T-helper 1 cell treated with Interleukin-12 subunit alpha and Interleukin-12 subunit beta and Interleukin-4 antibody, amounts not matched to agents 30 ng/mL and 1 ng/mL, for 36 hours (primary cell): ENCODE measurements around the gene WIPF2. TPM values are rescaled to one million over a fixed set of nuclear protein-coding genes. Genes with fewer than 3 reads are reported as not detected.
"Not testable (repeated sequence)": the region's sequence is repeated elsewhere in the genome, so short reads cannot be mapped to it uniquely, and the experiment has no call there.

Experiments
- intact Hi-C: fragments of 100-400 bp; cut with micrococcal nuclease; formaldehyde crosslinking; loops from one replicate; pipeline ENCODE4 v1.15.1; 2024
- total RNA-seq: library from RNA; stranded (reverse); gene quantifications from 2 replicates; pipeline ENCODE4 v1.2.3, GENCODE V29; 2022

The WIPF2 gene
- total RNA-seq, 1 donor from 2014 or later, result 29.1 TPM

DNA sequence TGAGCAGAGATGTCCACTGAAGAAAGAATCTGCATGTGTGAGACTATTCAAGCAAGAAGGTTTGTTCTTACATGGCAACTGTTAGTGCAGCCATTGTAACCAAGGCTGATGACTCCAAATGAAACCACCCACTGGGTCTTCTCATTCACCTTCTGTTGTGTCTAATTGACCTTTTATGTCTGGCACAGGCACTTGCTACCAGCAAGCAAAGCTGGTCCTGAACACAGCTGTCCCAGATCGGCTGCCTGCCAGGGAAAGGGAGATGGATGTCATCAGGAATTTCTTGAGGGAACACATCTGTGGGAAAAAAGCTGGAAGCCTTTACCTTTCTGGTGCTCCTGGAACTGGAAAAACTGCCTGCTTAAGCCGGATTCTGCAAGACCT is 72.2 kb downstream of the WIPF2 start:
- intact Hi-C loops, result no loop called here

DNA sequence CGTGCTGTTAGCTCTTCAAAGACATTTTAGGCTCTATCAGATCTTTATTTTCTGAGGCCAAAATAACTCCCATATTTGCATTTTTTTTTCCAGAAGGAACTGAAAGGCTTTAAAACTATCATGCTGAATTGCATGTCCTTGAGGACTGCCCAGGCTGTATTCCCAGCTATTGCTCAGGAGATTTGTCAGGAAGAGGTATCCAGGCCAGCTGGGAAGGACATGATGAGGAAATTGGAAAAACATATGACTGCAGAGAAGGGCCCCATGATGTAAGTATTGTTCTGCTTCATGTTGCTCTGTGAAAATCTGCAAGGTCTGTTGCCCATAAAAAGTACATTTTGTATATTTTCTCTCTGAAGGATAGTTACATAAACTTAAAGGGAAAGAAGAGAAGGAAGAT is 74.3 kb downstream of the WIPF2 start:
- intact Hi-C loops, result no loop called here

- intact Hi-C loops, result no loop called here
Observed at GRCh38 chr17:40295488-40296436, 76.7 kb downstream of the WIPF2 start.

GRCh38 chr17:40297511-40297910 is 78.4 kb downstream of the WIPF2 start:
- intact Hi-C loops, result no loop called here

- intact Hi-C loops, result no loop called here
Observed at GRCh38 chr17:40298726-40299125, 79.6 kb downstream of the WIPF2 start.

DNA sequence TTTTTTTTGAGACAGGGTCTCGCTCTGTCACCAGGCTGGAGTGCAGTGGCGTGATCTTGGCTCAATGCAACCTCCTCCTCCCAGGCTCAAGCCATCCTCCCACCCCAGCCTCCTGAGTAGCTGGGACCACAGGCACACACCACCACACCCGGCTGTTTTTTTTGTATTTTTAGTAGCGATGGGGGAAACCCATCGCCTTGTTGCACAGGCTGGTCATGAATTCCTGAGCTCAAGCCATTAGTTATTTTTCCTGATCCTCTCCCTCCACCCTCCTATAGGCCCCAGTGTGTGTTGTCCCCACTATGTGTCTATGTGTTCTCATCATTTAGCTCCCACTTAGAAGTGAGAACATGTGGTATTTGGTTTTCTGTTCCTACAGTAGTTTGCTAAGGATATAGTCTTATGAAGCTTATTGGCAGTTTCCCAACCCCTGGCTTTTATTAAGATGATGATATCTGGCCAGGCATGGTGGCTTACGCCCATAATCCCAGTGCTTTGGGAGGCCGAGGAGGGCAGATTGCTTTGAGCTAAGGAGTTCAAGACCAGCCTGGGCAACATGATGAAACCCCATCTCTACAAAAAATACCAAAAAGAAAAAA is 80.2 kb downstream of the WIPF2 start:
- intact Hi-C loops, result not testable (repeated sequence)

DNA sequence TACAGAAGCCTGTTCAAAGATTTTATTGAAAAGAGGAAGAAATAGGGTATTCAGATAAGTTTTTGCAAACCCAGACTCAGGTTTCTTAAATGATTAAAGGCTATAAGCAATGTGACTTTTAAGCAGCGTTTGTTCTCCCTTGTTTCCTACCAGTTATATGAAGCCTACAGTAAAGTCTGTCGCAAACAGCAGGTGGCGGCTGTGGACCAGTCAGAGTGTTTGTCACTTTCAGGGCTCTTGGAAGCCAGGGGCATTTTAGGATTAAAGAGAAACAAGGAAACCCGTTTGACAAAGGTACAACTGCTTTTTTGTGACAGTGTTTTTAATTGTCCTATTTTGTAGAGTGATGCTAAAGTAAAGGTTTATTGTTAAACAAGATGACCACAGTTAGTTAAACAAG is 82.2 kb downstream of the WIPF2 start:
- intact Hi-C loops, result loop anchor here (5.0 kb wide), 1 partner anchor 231 kb away; no protein-coding TSS in a partner anchor

DNA sequence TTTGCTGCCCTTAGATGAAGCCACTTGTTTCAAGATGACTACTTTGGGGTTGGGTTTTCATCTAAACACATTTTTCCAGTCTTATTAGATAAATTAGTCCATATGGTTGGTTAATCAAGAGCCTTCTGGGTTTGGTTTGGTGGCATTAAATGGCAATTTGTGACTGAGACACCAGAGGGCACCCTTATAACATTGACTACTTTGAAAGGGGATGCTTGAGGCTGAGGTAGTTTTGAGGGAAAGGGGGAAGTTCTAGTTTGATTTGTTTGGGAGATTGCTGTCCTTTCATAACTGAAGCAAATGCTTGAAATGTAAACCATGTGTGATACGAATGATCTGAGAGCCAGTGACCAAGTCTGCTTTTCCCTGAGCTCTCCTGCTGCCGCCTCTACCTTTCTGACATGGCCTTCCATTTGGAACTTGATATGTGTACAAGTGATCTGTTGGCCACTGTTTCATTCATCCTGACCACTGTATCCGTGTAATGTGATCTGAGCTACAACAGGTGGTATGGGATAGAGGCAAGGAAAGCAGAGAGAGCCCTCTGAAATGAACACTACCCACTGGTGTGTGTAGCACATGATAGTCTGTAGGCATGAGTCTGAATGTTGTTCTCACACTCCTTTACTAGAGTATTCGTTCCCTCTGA is 84.0 kb downstream of the WIPF2 start:
- intact Hi-C loops, result loop anchor here (1.0 to 5.0 kb wide), 4 partner anchors 15 to 229 kb away; no protein-coding TSS in a partner anchor

DNA sequence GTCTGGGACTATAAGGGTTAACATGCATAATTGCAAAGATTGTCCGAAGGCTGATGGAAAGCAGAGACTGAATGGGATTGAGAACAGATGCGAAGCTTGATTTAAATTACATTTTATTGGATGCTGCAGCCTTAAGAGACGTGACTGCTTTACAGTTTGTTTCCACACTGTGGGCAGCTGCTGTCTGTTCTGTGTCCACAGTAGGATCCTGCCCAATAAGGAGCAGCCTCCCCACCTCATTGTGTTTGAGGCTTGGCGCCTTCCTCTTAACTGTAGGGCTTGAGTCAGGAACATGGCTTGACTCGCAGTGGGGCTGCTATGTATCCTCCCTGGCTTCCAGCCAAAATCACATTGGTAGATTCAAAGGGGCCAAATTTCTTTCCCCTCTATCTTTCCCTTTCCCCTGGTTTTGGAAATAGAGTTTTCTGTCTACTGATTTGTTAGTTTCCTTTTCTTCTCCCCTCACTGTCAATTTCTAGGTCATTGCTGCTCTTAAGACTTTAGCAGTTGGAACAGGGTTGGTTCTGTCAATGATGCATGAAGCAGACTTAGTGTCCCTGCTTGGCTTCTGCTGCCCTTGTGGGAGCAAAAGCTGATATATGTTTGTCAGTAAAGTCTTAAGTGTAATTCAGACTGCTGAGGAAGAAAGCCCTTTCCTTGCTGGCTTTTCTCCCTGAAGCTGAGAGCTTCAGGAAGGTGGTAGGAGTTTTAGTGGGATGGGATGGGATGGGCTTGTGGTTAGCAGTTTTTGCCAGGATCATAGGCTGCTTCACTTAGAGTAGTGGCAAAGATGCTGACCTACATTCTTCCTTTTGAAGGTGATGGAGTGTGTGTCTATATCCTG is 84.8 kb downstream of the WIPF2 start:
- intact Hi-C loops, result loop anchor here (1.0 to 5.0 kb wide), 4 partner anchors 14 to 228 kb away; no protein-coding TSS in a partner anchor

DNA sequence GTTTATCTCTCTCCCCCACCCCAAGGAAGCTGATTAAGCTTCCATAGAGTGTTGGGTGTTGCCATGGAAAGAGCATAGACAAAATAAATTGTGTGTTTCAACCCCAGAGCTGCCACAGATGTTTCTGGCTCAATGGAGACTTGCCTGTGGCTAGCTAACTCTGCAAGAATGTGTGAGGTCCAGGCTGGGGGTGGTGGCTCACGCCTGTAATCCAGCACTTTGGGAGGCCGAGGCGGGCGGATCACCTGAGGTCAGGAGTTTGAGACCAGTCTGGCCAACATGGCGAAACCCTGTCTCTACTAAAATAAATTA is 85.4 kb downstream of the WIPF2 start:
- intact Hi-C loops, result loop anchor here (5.0 kb wide), 1 partner anchor 228 kb away; no protein-coding TSS in a partner anchor

GRCh38 chr17:40304866-40305265 is 85.8 kb downstream of the WIPF2 start:
- intact Hi-C loops, result loop anchor here (5.0 kb wide), 1 partner anchor 227 kb away; no protein-coding TSS in a partner anchor

DNA sequence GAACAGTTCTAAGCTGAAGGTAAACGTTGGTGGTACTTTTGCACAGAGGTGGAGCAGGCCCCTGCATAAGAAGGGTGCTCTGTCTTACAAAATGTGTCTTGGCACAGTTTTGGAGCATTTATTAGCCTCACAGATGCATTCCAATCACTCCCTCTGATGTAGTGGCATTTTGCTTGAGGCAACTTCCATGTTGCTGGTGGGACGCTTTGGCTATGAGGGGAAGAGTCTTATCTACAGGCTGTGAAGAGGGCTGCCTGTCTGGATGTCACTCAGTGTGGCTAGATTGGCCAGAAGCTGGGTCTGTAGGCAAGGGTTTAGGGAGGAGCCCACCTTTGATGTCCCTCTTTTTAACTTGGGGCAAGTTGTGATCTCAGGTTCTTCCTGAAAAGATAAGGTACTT is 87.3 kb downstream of the WIPF2 start:
- intact Hi-C loops, result no loop called here

GRCh38 chr17:40307001-40307730 is 88.1 kb downstream of the WIPF2 start:
- intact Hi-C loops, result no loop called here

- intact Hi-C loops, result loop anchor here (1.0 kb wide), 1 partner anchor 11 kb away; no protein-coding TSS in a partner anchor
Observed at GRCh38 chr17:40307740-40308239, 88.7 kb downstream of the WIPF2 start.

GRCh38 chr17:40309031-40309948 is 90.2 kb downstream of the WIPF2 start, which contains the start of gene RARA:
Gene RARA, plus strand, starts transcription at chr17:40309180. Its CDS starts 22,039 bp downstream, at chr17:40331219.
- intact Hi-C loops, result no loop called here

DNA sequence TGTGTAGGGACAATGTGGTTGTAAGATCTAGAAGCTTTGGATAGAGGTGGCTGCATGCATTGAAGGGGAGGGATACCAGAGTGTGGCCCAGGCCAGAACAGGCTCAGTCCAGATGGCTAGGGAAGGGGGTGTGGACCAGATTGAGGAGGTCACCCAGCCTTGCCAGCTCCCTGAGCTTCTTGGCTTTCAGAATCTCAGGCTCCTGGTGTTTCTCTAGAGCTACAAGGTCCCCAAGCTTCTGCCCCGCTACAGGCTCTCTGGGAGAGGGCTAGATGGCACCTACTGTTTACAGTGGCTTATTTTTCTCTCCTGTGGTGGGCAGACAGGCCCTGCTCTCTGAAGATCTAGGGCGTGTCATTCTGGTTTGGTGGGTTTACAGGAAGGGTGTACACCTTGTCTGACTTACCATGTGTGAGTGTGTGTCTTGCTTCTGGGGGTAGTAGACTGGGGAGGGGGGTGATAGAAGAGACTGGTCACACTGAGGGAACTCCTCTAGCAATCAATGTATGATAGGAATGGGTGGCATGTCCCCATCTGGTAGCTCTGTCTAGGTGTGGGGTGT is 90.9 kb downstream of the WIPF2 start:
- intact Hi-C loops, result no loop called here

DNA sequence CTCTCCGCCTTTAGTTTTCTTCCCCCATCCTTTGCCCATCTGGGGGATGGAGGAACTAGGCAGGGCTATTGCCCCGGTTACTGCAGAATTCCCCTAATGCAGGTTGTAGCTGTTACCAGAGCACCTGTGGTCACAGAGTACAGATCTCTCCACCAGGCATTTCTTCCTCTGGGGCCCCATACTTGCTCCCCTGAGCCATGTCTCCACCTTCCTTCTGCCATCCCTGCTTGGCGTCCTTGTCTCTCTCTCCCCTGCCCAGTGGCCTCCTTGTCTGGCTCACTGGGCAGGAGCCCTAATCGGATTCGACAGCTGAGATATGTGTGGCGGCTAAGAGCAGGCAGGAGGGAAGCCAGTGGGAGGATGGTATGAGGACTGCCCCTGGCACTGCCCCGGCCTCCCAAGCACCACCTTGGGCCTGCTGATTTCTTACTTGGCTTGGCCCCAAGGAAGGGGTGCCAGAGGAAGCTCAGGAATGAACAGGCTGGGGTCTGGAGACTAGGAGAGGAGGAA is 91.8 kb downstream of the WIPF2 start:
- intact Hi-C loops, result no loop called here

DNA sequence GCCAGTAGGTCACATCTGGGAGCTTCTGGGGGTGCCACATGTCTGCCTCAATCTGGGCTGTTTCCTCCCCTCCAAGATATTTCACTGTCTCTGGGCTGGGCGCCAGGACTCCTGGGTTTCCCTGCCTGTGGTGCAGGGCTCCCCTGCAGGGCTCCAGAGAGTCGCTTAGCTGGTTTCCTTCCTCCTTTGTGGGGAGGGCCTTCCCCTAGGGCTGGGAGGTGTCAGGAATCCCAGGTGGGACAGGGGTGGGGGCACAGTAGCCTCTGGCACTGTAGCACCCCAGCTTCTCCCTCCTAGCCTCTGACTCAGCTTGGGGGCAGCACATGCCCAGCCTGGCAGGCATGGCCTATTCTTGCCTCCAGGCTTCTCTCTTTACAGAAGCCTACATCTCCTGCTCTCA is 92.5 kb downstream of the WIPF2 start:
- intact Hi-C loops, result no loop called here
